ENCODE results near the gene PRRX2. TPM values are rescaled to one million over a fixed set of nuclear protein-coding genes. Genes with fewer than 3 reads are reported as not detected.

Gene PRRX2
- total RNA-seq, 4 donors from 2014 or later = 0.75 to 1.7 (median 1.6) TPM; not detected in 1

- H3K27ac ChIP-seq = no peak overlapping the region
- no peak overlapping the region for H3K4me3 ChIP-seq
- no peak for TF ChIP-seq POLR2A (IDR thresholded peaks at IDR 0.05)
- no peak for TF ChIP-seq CTCF (IDR thresholded peaks at IDR 0.05 in 4 of 5, conservative IDR thresholded peaks at IDR 0.05 in 1 of 5)
- intact Hi-C loops (cut with DNase I; ENCODE audit: low total_unique reads) (no loop called here), in situ Hi-C loops (cut with MboI; ENCODE audit: low sequenced_read_pairs in 4 of 4) (no loop called here)
- no peak for DNase-seq
- H3K9me3 ChIP-seq = no peaks in the 10 kb centered on the region
- no peak for ATAC-seq
- H3K4me1 ChIP-seq = peaks cover 0 to 6% of the 10 kb centered on the region in 2 donors
- no peaks in the 10 kb centered on the region for H3K36me3 ChIP-seq
- H3K27me3 ChIP-seq = peaks cover 7 to 25% (median 23%) of the 10 kb centered on the region in 3 donors
These were observed 89.7 kb downstream of the PRRX2 start for GRCh38 chr9:129755151-129755550.

- Histone ChIP-seq H3K27ac (no peak overlapping the region), H3K9me3 (no peaks in the 10 kb centered on the region), H3K4me3 (no peak overlapping the region), H3K27me3 (peaks cover 10 to 21% (median 19%) of the 10 kb centered on the region in 3 donors), H3K36me3 (no peaks in the 10 kb centered on the region), H3K4me1 (peaks cover 0 to 6% of the 10 kb centered on the region in 2 donors)
- TF ChIP-seq POLR2A (IDR thresholded peaks at IDR 0.05) (no peak), CTCF (IDR thresholded peaks at IDR 0.05 in 4 of 5, conservative IDR thresholded peaks at IDR 0.05 in 1 of 5) (no peak)
- ATAC-seq (no peak), DNase-seq (no peak)
- in situ Hi-C loops (cut with MboI; ENCODE audit: low sequenced_read_pairs in 4 of 4) (no loop called here), intact Hi-C loops (cut with DNase I; ENCODE audit: low total_unique reads) (no loop called here)
These were observed 90.7 kb downstream of the PRRX2 start for GRCh38 chr9:129756191-129756590.

- Histone ChIP-seq H3K36me3 (no peaks in the 10 kb centered on the region), H3K27me3 (peaks cover 11 to 14% (median 13%) of the 10 kb centered on the region in 3 donors), H3K4me3 (no peak overlapping the region), H3K4me1 (peaks cover 0 to 6% of the 10 kb centered on the region in 2 donors), H3K27ac (no peak overlapping the region), H3K9me3 (no peaks in the 10 kb centered on the region)
- DNase-seq = no peak
- no peak for ATAC-seq
- in situ Hi-C loops (cut with MboI; ENCODE audit: low sequenced_read_pairs in 4 of 4) = no loop called here
- no peak for TF ChIP-seq POLR2A (IDR thresholded peaks at IDR 0.05)
- no peak for TF ChIP-seq CTCF (IDR thresholded peaks at IDR 0.05 in 4 of 5, conservative IDR thresholded peaks at IDR 0.05 in 1 of 5)
- intact Hi-C loops (cut with DNase I; ENCODE audit: low total_unique reads) = no loop called here
These were observed 91.6 kb downstream of the PRRX2 start for GRCh38 chr9:129757045-129757444.

- Histone ChIP-seq H3K36me3 (no peaks in the 10 kb centered on the region), H3K27me3 (peaks cover 0 to 11% (median 0%) of the 10 kb centered on the region in 3 donors), H3K27ac (no peak overlapping the region), H3K4me1 (no peaks in the 10 kb centered on the region), H3K9me3 (no peaks in the 10 kb centered on the region), H3K4me3 (no peak overlapping the region)
- in situ Hi-C loops (cut with MboI; ENCODE audit: low sequenced_read_pairs in 4 of 4) = no loop called here
- TF ChIP-seq POLR2A (IDR thresholded peaks at IDR 0.05) (no peak), CTCF (IDR thresholded peaks at IDR 0.05 in 4 of 5, conservative IDR thresholded peaks at IDR 0.05 in 1 of 5) (no peak)
- ATAC-seq (no peak), DNase-seq (no peak)
- intact Hi-C loops (cut with DNase I; ENCODE audit: low total_unique reads) = no loop called here
These were observed 93.9 kb downstream of the PRRX2 start for GRCh38 chr9:129759319-129759718.

Measured in gastrocnemius medialis (tissue), 4 donors.